Measurements from ENCODE around the gene DHDDS.

Gene DHDDS

DNA sequence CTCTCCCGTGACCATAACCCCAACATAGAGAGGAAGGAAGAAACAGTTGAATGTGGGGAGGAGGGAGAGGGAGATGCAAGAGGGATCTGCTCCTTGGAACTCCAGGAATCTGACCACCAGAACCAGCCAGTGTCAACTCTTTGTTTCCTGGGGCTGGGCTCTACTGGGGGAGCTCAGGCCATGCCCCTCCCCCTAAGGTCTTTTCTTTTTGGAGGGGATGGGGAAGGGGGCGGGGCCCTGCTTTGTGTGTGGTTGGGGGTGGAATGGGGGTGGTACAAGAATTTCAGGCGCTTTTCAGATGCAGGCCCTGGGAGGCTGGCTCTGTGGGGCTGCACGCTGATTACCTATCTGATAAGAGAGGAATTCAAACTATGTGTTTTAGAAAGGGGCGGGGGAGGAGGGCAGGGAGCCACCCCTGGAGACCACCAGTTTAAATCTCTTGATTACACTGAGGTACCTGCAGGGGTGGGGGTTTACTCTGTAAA is 13.2 kb upstream of the DHDDS start:
- DNase-seq: no peak

DNA sequence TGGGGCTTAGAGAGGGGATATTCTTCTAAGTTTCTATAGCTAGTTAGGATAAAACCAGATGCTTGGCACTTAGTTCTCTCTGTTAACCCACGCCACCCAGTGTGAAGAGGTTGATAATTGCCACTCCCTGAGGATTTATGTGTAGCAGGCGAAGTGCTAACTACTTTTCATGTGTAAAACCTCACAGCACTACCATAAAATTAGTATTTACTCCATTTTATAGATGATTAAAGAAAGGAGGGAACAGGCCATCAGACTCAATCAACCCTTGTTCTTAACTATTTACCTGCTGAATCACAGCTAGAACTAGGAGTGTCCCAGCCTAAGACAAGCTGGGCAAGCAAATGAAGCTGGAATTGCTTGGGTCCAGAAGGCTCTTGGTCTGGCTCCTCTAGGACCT is 12.6 kb upstream of the DHDDS start:
- DNase-seq: no peak

DNA sequence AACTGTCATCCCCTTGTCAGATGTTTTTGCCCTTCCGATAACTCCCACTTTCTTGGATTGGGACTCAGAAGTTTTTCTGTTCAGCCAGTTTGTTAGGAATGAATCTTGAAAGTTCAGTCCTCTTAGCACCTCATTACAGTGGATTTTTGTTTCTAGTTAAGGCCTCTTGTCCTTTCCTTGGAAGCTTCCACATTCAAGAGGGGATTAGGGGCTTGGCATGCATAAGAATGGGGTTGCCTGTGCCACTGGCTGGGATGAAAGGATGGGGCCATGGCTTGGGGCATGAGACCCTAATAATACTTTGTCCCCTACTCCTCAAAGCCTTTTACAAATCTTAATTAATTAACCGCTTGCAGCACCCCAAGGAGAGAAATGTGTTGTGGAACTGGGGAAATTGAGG is 2.4 kb upstream of the DHDDS start:
- DNase-seq: no peak

DNA sequence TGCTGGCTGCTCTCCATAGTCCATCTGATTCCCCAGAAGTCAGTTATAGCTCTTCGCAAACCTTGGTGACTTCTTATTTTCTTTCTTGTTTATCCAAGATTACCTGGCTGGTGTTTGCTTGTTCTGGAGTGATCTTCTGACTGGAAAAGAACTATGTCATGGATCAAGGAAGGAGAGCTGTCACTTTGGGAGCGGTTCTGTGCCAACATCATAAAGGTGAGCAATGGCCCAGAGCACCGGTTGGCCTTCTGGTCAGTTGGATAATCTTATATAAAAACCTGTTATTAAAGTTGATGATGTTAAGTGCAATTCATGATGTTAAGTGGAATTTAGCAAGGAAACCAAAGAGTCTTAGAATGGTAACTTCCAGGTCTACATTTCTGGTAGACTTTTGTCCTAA is 672 bp downstream of the DHDDS start:
- no peak for DNase-seq

DNA sequence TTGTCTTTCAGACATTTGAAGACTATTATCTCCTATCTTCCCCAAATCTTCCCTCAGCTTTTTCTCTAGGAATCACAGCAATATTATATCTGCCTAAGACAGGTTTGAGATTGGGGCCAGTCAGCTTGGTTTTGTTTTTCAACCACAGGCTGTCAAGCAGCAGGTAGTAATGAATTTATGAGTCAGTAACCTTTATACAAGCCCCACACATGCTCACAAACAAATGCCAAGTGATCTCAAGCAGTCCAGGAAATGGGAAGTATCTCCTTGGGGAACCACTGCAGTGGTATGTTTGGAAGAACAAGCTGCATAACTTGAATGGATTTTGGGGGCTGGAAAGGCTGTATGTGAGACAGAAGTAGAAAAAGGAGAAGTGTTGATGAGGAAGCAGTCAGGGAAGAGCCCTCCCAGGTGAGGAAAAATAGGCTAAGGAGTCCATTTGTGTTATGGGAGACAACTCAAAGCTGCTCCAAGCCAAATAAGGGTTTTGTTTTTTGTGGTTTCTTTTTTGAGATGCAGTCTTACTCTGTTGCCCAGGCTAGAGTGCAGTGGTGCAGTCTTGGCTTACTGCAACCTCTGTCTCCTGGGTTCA is 2.1 kb downstream of the DHDDS start:
- DNase-seq: no peak

DNA sequence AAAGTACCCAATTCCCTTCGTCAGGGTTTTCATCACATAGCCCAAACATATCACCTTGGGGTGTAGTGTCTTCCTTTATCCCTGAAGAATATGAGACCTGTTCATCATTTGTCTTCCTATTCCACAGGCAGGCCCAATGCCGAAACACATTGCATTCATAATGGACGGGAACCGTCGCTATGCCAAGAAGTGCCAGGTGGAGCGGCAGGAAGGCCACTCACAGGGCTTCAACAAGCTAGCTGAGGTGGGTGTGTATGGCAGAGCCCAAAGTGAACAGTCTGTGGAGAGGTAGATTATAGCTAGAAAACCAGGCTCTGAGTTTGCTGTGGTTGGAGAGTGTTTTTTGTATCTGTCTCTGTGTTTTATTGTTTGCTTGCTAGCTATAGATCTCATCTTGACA is 5.9 kb downstream of the DHDDS start:
- no peak for DNase-seq

DNA sequence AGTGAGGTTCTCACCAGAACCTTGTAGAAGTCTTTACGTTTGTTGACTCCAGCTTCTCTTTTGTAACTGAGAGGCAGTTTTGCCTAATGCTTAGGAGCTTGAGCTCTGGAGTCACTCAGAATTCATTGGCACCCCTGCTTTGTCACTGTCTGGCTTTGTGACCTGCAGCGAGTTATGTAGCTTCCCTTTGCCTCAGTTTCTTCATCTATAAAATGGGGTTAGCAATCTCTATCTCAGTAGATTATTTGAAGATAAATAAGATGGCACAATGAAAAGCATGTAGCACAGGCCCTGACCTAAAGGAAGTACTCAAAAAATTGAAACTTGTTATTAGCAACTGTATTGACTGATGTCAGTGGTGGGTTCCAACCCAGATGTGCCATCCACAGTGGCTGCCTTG is 8.1 kb downstream of the DHDDS start:
- DNase-seq: no peak

DNA sequence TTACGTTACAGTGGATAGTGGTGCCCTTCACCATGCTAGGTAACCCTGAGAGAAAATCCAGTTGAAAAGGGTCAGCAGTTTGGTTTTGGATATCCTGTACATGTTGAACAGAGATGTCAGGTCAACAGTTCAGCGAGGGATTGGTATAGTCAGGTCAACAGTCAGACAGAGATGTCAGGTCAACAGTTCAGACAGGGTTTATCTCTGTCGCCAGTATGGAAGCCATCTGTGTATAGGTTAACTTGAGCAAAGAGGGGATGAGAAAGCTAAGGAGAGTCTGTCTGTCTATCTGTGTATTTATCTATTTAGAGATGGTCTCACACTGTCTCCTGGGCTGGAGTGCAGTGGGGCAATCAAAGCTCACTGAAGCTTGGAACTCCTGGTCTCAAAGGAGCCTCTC is 17.7 kb downstream of the DHDDS start:
- no peak for DNase-seq

DNA sequence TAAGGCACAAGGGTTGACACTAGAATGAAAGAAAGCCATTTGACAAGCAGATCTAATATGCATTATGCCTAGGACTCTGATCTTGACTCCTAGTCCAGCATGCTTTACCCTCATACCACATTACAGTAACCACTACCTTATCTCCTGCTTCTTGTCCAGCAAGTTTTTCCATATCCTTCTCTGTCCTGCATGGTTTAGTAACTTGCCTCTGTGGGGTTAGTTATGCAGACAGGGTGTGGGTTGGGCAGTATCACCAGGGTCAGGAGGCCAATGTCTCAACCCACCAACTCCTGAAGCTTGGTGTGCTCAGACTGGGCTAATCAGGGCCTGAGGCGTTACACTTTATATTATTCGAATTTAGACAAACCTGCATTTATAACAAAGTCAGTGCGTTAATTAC is 18.8 kb downstream of the DHDDS start:
- DNase-seq: no peak

DNA sequence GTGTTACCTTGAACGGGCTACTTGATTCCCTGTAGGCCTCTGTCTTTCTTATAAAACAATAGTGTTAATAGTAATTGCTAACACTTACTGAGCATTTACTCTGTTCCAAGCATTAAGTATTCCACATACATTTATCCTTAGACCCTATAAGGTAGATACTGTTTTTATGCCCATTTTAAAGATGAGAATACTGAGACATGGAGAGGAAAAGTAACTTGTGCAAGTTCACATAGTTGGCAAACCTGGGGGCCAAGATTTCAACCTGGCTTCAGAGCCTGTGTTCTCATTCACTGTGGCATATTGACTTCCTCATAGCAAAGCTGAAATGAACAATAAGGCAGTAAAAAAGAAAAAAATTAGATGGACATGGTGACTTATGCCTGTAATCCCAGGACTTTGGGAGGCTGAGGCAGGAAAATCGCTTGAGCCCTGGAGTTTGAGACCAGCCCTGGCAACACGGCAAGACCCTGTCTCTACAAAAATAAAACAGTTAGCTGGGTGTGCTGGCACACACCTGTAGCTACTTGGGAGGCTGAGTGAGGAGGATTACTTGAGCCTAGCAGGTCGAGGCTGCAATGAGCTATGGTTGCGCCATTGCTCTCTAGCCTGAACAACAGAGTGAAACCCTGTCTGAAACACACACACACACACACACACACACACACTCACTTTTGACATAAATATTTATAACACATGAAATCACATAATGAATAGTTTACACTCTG is 20.5 kb downstream of the DHDDS start:
- DNase-seq: no peak

DNA sequence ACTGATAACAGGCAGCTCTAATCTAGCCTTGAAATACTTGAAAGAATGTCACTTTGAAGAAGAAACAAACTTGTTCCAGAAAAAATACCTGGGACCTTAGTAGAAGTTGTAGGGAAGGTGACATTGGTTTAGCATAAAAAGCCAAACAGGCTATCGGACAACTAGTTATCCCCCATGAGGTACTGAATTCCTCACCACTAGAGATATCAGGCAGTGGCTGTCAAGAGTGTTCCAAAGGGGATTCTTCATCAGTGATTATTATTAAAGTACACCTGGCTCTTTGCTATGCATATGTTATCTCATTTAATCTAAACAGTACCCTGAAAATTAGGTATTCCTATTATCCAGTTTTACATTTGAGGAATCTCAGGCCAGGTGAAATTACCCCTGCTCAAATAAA is 27.0 kb downstream of the DHDDS start:
- DNase-seq: no peak

DNA sequence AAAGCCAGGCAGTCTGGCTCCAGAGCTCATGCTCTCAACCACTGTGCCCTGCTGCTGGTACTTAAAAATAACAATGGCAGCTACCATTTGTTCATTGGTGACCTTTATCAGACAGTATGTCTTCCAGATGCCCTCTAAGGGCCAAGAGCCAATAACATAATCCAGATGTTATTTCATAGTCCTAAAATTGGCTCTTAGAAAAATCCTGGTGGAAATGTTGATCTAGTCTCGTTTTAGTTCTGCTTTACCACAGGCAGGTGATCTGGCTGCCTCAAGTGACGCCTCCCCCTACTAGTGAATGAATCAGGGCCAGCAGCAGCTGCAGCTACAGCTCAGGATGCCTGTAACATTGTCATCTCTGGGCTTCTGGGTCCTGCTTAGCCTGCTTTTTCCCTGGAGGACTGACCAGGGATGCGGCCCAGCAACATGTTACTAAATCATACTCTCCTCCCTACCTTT is 27.5 kb downstream of the DHDDS start:
- DNase-seq: no peak

DNA sequence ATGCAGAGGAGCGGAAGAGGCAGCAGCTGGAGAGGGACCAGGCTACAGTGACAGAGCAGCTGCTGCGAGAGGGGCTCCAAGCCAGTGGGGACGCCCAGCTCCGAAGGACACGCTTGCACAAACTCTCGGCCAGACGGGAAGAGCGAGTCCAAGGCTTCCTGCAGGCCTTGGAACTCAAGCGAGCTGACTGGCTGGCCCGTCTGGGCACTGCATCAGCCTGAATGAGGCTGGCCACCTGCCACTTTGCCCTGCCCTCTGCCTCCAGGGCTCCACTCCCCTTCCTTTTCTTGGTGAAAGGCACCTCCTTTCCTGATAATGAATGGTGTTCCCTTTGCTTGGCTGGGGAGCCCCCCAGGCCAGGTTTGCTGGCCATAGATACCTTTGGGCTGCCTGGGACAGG is 36.8 kb downstream of the DHDDS start:
- DNase-seq: no peak

DNA sequence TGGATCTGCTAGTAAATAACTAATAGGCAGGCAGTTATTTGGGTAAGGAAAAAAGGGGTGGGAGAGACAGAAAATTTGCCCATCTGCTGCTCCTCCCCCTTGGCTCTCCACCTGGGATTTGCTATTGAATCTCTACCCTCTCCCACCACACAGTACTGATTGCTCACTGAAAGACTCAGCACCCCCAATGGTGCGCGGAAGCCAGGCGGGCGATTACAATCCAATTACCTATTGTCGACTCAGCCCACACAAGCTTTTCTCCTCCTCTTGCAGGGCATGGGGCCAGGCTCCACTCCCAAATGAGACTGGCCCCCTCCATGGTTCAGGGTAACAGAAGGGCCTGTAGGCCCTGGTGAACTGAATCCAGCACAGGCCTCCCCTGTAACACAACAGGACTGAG is 37.4 kb downstream of the DHDDS start:
- no peak for DNase-seq

DNA sequence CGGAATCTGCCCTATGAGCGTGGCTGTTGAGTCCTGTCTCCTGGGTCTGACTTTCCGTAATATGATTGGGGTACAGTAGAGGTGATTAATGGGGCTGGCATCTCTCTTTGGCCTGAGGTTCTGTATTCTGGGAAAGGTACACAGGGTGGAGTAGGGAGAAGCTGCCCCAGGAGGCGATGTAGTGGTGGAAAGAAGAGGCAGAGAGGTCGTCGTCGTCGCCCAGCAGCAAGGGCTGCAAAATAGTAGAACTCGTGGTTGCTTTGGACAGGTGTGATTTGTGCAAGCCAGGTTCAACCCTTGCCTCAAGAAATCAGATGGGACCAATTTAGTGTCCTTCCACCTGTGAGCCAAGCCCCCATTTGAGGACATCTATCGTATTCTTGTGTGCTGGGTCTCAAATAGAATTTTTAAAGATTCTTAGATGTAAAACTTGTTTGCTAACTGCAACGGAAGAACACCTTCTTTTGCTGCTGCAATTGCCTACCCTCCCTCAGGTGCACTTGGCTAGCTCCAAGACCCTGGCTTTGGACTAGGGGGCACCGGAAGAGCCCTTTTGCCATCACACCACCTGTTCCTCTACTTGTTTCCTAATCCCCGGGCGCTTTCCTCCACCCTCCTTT is 38.9 kb downstream of the DHDDS start:
- no peak for DNase-seq

DNA sequence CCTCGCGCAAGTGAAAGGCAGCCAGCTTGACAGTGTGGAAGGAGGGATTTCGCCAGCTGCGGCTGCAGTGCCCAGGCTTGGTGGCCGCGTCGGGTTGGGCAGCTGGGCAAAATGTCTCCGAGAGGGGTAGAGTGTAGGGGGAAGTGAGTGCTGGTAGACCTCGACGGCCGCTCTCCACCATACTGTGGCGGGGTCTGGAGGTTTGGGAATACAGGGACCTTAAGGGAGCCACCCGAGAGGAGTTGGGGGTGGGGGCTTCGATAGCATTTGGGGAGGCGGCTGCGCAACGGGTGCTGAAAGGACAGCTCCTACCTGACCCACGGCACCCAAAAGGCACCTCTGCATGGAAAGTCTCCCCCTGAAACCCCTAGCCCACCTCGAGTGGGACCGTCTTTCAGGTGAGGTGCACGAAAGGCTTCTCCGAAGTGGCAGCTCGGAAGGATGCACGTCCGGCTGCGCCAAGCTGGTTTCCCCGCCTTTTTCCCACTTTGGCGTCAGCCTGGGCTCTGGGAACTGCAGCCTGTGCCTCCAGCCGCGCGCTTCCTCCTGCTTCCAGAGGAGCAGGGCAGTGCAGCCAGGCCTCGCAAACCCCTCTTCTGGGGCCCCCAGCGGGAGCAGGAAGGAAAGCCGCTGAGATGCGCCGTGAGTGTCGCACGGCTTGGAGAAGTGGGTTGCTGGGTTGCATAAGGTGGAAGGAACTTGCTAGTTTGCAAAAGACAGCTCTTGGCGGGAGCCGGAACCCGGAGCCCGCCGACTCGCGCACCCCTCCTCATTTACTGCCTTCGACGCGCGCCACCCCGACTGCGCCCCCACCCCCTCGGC is 39.6 kb downstream of the DHDDS start:
- DNase-seq: peak; percentile 77

DNA sequence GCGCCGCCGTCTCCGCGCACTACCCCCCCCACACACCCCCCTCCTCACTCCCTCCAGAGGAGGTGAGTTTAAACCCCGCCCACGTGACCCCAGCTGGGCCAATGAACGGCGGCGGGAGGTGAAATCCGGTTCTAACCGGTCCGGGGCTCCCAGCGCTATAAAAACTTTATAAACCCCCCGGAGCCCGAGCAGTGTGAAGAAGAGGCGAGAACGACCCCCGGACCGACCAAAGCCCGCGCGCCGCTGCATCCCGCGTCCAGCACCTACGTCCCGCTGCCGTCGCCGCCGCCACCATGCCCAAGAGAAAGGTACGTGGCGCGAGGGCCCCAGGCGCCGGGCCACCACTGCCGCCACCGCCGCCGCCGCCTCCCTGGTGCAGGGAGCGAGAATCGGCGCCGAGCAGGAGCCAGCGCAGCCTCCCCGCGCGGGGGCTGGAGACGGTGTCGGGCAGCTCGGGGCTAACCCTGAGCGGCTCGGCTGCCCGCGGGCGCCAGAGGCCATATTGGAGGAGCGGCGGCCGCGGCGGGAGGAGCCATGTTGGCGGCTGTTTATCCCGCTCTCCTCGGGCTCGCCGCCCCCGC is 40.3 kb downstream of the DHDDS start, which contains the start of gene HMGN2:
Gene HMGN2, plus strand, starts transcription at position 121 of the 581 bp plus-strand sequence. Its CDS starts 173 bp downstream, at position 294.
- DNase-seq: peak; percentile 95

DNA sequence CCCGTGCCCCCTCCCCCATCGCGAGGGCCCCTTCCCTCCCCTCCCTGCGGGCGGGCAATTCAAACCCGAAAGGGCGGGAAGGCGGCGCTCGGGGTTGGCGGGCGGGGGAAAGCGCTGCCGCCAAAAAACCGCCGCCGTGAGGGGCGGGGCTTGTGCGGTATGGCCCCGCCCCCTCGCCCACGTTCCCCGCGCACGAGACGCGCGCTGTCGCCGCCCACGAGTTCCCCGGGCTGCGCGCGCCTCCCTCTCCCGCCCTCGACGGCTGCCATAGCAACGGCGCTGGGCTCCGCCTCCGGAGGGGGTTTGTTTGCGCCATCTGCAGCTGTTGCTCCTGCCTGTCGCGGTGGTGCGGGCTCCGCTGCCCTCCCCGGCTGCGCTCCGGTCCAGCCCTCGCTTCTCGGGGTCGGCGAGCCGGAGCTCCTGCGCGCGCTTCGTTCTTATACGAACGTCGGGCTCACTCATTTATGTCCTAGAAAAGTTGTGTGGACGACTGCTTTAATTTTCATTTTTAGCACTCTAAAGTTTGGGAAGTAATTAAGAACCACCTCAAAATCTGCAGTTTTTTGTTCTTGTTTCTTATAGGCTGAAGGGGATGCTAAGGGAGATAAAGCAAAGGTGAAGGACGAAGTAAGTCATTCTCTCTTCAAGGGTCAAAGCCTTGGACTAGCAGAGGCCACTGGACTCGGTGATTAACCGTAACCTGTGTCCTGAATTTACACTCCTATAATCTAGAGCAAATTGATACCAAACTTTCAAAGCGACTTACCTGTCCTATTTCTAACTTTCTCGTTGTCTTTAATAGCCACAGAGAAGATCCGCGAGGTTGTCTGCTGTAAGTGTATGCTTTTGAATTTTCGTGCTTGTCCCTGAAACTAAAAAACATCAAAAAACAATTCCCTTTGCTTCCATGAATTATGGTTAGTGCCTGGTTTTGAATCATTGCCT is 41.1 kb downstream of the DHDDS start:
- peak; percentile 99 for DNase-seq

DNA sequence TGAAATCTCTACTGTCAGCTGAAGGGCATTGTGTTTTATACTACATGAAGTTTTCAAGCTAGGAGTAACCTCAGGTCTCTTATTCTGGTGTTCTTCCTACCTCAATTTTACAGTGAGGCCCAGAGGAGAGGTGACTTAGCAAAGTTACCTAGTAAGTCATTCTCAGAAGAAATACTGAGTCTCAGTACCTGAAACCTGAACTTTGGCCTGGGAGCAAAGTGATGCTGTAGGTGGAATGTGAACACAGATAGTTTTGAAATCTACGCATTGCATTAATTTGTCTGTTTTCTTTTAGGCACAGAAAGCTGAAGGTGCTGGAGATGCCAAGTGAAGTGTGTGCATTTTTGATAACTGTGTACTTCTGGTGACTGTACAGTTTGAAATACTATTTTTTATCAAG is 42.7 kb downstream of the DHDDS start:
- no peak for DNase-seq

DNA sequence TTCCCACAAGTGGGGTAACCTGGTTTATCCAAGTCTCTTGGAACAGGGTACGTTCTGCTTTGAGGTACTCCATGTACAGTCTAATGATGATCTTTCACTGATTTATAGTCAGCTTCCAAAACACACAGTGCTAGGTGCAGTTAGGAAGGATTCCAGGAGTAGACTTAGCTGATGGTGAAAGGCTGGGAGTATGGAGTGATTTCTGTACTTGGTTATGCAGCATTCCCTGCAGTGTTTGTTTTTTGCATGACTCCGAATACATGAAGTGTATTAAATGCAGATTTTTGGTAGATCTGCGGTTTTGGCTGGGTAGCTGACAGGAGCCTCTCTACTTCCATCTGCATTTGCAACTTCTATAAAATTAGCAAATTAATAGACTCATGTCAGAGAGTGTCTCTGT is 43.9 kb downstream of the DHDDS start:
- DNase-seq: no peak

DNA sequence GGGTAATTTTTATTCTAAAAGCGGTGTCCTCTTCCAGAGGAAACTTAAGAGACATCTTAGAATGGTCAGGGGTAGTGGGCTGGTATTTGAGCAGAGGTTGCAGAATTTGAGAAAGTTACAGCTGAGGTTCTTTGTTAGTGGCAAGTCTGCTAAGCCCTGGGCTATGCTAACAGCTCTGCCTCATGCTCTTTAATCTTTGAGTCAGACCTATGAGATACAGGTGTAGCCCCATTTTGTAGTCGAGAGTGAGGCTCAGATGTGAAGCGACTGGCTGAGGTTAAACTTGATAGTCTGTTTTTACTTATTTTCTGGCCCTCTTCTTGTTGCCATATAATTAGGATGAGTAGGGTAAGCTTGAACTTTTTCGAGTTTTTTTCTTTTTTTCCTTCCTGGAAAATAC is 44.8 kb downstream of the DHDDS start:
- no peak for DNase-seq
